A549 (cell line): Measurements from ENCODE around the gene LDHAL6B.

Experiments
- EP300 ChIP-seq, 2 experiments: fragments of >200 bp; sonication (Bioruptor Twin); formaldehyde crosslinking; IDR thresholded peaks; 2 replicates in 1 of 2; 3 replicates in 1 of 2; pipeline ENCODE4 v1.6.1; 2016 to 2017
- ESRRA ChIP-seq: fragments of 150-350 bp; IDR thresholded peaks from 2 replicates; pipeline ENCODE4 v1.6.1; 2014; ENCODE audit warnings: mild to moderate bottlenecking, low read length, borderline replicate concordance
- FOXS1 ChIP-seq: fragments of 250-450 bp; sonication (Bioruptor Pico); IDR thresholded peaks from 2 replicates; pipeline ENCODE4 v1.5.0; 2020; ENCODE audit warnings: mild to moderate bottlenecking, moderate library complexity
- JUN ChIP-seq, 2 experiments: fragments of >200 bp; sonication (Bioruptor Twin); formaldehyde crosslinking; IDR thresholded peaks; 2 replicates in 1 of 2; 3 replicates in 1 of 2; pipeline ENCODE4 v1.6.1; 2016 to 2017
- MYC ChIP-seq: IDR thresholded peaks from 2 replicates; pipeline ENCODE4 v1.6.1; 2012; ENCODE audit warnings: mild to moderate bottlenecking, inconsistent platforms, low read length, improper control_type of control experiment, borderline replicate concordance
- POLR2A ChIP-seq: IDR thresholded peaks from 2 replicates; pipeline ENCODE4 v1.6.1; 2012; ENCODE audit warnings: mild to moderate bottlenecking, low read length
- RCOR1 ChIP-seq: fragments of 150-350 bp; IDR thresholded peaks from 2 replicates; pipeline ENCODE4 v1.6.1; 2014; ENCODE audit warnings: antibody characterized with exemption, low read length, low read depth
- SMC3 ChIP-seq: fragments of >200 bp; sonication (Bioruptor Twin); formaldehyde crosslinking; IDR thresholded peaks from 3 replicates; pipeline ENCODE4 v1.6.1; 2018; ENCODE audit warnings: inconsistent platforms
- TF ChIP-seq, protein P1 (sequence below): fragments of >200 bp; sonication (Bioruptor Twin); formaldehyde crosslinking; IDR thresholded peaks from 3 replicates; pipeline ENCODE4 v1.5.1; 2016

DNA sequence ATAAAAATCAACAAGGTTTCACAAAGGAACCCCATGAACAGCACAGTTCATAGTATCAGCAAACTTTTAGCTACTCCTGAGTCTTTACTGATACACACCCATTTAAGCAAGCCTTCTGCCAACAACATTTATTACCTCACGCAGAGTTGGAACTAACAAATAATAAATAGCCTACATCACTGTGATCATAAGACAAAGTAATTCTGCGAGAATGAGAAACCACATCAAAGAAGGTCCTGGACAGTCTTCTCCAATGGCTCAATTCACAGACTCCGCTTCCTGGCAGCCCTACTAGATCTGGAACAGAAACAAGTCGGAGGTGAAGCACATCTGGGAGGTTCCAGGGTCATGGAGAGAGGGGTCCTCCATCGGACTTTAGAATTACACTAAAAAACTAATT is 37.0 kb downstream of the LDHAL6B start:
- TF ChIP-seq JUN (IDR thresholded peaks at IDR 0.05) (no peak), EP300 (IDR thresholded peaks at IDR 0.05) (0 out of 5 replicates have a peak, but pooled peaks of 1 of the 2 experiments have one; percentile 17), SMC3 (no peak), RCOR1 (no peak), ESRRA (no peak), FOXS1 (CRISPR knock-in tag) (no peak), MYC (no peak), POLR2A (no peak)
- TF ChIP-seq, protein P1, sequence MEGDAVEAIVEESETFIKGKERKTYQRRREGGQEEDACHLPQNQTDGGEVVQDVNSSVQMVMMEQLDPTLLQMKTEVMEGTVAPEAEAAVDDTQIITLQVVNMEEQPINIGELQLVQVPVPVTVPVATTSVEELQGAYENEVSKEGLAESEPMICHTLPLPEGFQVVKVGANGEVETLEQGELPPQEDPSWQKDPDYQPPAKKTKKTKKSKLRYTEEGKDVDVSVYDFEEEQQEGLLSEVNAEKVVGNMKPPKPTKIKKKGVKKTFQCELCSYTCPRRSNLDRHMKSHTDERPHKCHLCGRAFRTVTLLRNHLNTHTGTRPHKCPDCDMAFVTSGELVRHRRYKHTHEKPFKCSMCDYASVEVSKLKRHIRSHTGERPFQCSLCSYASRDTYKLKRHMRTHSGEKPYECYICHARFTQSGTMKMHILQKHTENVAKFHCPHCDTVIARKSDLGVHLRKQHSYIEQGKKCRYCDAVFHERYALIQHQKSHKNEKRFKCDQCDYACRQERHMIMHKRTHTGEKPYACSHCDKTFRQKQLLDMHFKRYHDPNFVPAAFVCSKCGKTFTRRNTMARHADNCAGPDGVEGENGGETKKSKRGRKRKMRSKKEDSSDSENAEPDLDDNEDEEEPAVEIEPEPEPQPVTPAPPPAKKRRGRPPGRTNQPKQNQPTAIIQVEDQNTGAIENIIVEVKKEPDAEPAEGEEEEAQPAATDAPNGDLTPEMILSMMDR: no peak
